Activated CD4-positive, CD25-positive, alpha-beta regulatory T cell (primary cell): ENCODE results near the gene PTPRA.
"Not testable (repeated sequence)": the region's sequence is repeated elsewhere in the genome, so short reads cannot be mapped to it uniquely, and the experiment has no call there.

Experiments
- DNase-seq, 4 experiments: peaks; one replicate each; lab custom pipeline; 2025; lab: John Stamatoyannopoulos, UW

The PTPRA gene

DNA sequence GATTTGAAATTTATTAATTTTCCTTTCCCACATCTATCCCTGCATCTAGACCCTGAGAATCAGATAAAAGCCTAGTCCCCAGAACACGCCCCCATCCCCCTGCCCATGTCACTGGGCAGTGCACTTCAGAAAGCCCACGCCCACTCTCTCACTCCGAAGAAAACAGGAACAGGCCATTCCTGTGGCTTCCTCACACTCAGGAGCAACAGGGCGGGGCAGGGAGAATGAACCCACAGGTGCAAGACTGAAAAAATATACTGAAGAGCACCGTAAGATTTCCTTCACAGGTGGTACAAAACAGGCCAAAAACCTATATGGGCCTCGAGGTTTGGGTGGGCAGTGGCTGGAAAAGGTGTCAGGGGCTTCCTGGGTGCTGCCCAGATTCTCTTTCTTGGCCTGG lies 201.5 kb downstream of the PTPRA start:
- DNase-seq = no peak

DNA sequence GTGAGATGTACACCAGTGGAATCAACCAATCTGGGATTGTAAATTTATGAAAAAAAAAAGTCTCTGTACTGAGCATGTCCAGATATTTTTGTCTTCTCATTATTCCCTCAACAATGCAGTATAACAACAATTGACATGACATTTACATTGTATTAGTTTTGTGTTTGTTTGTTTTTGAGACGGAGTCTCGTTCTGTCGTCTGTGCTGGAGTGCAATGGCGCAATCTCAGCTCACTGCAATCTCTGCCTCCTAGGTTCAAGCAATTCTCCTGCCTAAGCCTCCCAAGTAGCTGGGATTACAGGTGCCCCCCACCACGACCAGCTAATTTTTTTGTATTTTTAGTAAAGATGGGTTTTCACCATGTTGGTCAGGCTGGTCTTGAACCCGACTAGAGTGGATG lies 202.0 kb downstream of the PTPRA start:
- not testable (repeated sequence) for DNase-seq

- no peak for DNase-seq
Observed at GRCh38 chr20:3077618-3078134, 204.4 kb downstream of the PTPRA start.

GRCh38 chr20:3080939-3081388 lies 207.7 kb downstream of the PTPRA start:
- DNase-seq = no peak

GRCh38 chr20:3081641-3082040 lies 208.4 kb downstream of the PTPRA start:
- DNase-seq = no peak

GRCh38 chr20:3082306-3082951 lies 209.1 kb downstream of the PTPRA start:
- DNase-seq = no peak

DNA sequence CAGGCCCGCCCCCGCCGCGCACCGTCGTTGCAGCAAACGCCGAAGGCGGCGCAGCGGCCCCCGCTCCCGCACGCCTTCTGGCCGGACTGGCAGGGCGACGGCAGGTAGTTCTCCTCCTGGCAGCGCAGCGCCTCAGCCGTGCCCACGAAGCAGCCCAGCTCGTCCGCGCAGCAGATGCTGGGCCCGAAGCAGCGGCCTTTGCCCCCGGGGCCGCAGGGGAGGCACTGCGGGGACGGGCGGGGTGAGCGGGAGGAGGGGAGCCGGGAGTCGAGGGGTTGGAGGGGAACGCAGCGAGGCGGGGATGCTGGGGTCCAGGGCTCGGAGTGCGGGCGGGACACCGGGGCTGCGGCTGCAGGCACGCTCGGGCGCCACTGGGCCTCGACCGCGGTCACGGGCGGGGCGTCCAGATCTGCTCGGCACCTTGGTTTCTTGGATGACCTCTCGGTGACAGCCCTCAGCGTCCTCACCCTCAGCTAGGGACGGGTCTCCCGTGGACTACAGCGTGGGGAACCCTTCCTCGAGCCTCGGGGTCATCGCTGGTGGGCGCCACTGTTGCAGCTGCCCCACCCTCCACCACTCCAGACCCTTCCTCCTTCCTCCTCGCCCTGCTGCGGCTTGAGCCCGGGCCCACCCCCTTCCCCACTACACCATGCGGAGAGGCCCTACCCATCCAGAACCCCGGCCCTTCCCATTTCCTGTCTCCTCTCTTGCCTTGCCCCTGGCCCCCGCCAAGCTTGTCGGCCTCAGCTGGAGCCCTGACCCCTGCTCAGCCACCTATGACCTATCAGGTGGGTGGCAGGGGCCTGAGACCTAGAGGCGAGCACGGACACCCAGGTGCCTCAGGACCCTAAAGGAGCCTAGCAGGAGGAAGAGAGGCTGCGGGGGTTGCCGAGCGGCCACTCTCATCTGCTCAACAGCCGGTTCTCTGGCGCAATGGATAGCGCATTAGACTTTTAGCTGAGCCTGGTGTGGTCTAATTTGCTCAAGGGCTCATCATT lies 210.0 kb downstream of the PTPRA start:
- DNase-seq = no peak

- no peak for DNase-seq
Observed at GRCh38 chr20:3084283-3084985, 211.2 kb downstream of the PTPRA start, which contains the start of gene AVP. Gene AVP (minus strand): TSS chr20:3084724. CDS start chr20:3084674, 50 bp downstream.

DNA sequence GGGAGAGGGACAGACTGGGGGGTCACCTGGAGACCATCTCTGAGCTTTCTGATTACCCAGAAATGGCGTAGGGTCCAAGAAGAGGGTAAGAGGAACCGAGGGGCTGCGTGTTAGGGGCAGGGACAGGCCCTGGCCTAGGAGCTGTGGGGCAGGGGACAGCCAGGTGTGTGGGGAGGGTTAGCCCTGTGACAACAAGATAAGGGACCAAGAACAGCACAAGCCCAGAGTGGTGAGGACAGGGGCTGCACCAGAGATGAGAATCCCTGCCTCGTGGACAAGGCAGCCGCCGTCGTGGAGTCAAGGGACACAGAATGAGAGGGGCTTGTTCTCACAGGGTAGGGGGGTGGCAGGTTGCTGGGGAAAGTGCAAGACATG lies 211.7 kb downstream of the PTPRA start:
- no peak for DNase-seq

- no peak for DNase-seq
Observed at GRCh38 chr20:3085571-3086072, 212.3 kb downstream of the PTPRA start.

GRCh38 chr20:3088031-3088430 lies 214.8 kb downstream of the PTPRA start:
- DNase-seq = no peak
